Mesodermal cell (in vitro differentiated cells): ENCODE measurements around the gene IL20RA.

Experiments used
- H3K27ac ChIP-seq: 2 replicates; pipeline ENCODE4 v1.7.0; 2013; ENCODE audit warnings: mild to moderate bottlenecking, low read depth, low read length, moderate library complexity; ENCODE audit not compliant: severe bottlenecking
- H3K36me3 ChIP-seq: 2 replicates; pipeline ENCODE4 v1.7.1; 2013; ENCODE audit warnings: mild to moderate bottlenecking, low read length, moderate library complexity; ENCODE audit not compliant: control insufficient read depth, insufficient read depth
- H3K4me1 ChIP-seq: one replicate; pipeline ENCODE4 v1.7.1; 2013; ENCODE audit warnings: mild to moderate bottlenecking, low read length; ENCODE audit not compliant: insufficient read depth, control insufficient read depth, poor library complexity, severe bottlenecking
- H3K4me3 ChIP-seq: 2 replicates; pipeline ENCODE4 v1.7.0; 2013; ENCODE audit warnings: low read length, control low read depth, mild to moderate bottlenecking; ENCODE audit not compliant: insufficient read depth, poor library complexity, severe bottlenecking; ENCODE audit errors: extremely low read depth
- H3K9me3 ChIP-seq: 2 replicates; pipeline ENCODE4 v1.7.1; 2013; ENCODE audit warnings: mild to moderate bottlenecking, low read length, moderate library complexity; ENCODE audit not compliant: control insufficient read depth
- WGBS, 2 experiments: methylation state at CpG; one replicate each; pipeline ENCODE4 v1.1.5; 2013; ENCODE audit warnings: missing lambda C conversion rate in 2 of 2; ENCODE audit not compliant: insufficient coverage in 2 of 2; 5-methylcytosine and 5-hydroxymethylcytosine counted together

Gene IL20RA

DNA sequence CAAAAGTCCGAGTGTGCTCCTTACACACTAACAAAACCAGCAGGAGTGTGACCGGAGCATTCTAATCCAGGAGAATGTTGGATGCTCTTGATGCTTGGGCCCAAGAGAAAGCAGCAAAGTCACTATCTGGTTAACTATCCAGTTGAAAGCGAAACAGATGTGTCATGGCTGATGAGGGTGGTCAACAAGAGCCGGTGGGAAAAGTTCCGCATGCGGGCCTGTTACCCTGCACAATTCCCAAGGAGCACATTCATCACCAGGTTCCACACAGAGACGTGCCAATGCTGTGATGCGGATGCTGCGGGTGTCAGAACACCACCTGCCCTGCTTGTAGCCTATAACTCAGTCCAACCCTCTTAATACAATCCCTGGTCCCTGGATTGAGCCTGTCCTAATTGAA is 38.7 kb downstream of the IL20RA start:
- H3K4me3 ChIP-seq, result no peak overlapping the region
- H3K4me1 ChIP-seq, result peaks cover 4% of the 10 kb centered on the region
- no peak overlapping the region for H3K27ac ChIP-seq
- no peaks in the 10 kb centered on the region for H3K9me3 ChIP-seq
- H3K36me3 ChIP-seq, result no peaks in the 10 kb centered on the region
- 92 to 95% methylated on average over 7 to 8 of the region's 9 CpGs for WGBS, 2 experiments

DNA sequence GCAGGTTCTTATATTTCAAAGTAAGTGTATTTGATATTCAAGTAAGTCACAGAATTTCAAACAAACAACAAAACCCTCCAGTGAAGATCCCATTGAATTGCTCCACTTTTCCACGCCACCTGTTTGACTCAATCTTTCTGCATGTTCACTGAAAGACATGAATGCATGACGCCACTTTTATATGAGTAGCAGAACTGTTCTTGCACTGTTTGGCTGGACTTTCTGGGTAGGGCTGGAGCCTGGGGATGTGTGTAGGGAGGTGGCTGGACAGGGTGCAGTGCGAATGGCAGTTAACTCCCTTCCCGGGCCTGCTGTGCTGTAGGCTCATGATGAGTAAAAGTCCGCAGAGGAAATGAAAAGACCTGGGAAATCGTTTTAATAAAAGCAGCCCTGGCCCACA is 39.7 kb downstream of the IL20RA start:
- no peak overlapping the region for H3K27ac ChIP-seq
- no peaks in the 10 kb centered on the region for H3K36me3 ChIP-seq
- no peaks in the 10 kb centered on the region for H3K9me3 ChIP-seq
- no peak overlapping the region for H3K4me3 ChIP-seq
- 91% methylated on average over 6 of the region's 6 CpGs for WGBS, 2 experiments
- H3K4me1 ChIP-seq, result peaks cover 4% of the 10 kb centered on the region

DNA sequence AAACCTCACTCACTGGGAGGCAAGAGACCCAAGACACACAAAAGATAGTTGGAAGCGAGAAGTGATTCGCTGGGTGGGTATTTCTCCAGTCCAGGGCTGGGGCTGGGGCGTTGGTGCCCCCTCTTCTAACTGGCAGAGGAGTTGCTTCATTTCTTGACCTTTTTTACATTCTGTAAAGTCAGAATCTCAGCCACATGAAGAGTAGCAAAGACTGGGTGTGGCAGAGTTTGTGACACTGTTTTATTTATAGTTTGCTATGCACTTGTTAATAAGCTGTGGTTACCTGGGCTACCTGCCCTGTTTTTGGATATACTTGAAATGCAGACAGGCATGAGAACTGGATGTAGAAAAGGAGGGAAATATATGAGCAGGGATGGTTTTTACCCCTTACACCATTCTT is 42.3 kb downstream of the IL20RA start:
- H3K4me1 ChIP-seq, result peaks cover 4% of the 10 kb centered on the region
- no peaks in the 10 kb centered on the region for H3K36me3 ChIP-seq
- no peak overlapping the region for H3K4me3 ChIP-seq
- WGBS, 2 experiments, result 64 to 83% methylated on average over 3 of the region's 3 CpGs
- H3K9me3 ChIP-seq, result no peaks in the 10 kb centered on the region
- no peak overlapping the region for H3K27ac ChIP-seq

DNA sequence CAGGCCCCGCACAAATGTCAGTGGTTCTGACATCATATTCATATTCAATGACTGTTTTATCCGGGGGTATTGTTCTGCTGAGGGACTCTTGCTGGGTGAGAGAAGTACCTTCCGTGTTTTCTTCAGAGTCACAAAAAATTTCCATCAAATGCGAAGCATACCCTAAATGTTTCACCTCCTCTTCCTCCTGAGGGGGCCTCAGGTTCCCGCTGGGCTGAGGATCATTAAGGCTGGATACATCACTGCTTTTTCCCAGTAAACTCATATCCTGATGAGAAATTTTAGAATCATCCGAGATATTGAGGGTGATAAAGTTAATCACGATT is 42.8 kb downstream of the IL20RA start:
- no peaks in the 10 kb centered on the region for H3K36me3 ChIP-seq
- H3K27ac ChIP-seq, result no peak overlapping the region
- H3K4me1 ChIP-seq, result peaks cover 4% of the 10 kb centered on the region
- no peaks in the 10 kb centered on the region for H3K9me3 ChIP-seq
- WGBS, 2 experiments, result 0% methylated on average over 2 of the region's 7 CpGs; no CpG with 5 or more reads in 1 of the 2 experiments
- H3K4me3 ChIP-seq, result no peak overlapping the region

DNA sequence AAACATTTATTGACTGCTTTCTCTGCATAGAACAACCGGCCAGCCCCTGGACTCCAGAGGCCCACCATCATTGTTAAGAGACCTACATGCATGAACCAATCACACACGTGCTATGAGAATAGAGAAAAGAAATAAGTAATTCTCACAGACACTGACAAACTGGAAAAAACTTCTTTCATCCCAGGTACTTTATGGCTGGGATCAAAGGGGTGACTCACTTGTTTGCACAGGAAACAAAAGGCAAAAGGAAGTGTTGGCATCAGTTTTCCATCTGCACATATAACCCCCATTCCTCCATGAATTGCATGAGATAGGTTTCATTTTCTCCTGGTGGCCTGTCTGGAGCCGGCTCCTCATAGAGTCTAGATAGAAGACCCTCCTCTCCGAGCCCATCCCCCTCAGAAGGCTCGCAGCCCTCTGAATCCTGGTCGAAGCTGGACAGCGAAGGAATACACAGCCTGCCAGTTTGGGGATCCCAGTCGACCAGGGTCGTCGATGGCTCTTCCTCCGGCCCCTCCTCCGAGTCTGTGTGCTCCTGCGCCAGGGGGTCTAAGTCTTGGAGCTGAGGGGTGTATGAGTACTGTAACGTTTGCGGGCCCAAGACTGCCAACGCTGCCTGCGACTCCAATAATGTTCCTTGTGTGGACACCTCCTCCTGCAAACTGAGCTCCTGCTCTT is 43.3 kb downstream of the IL20RA start:
- H3K9me3 ChIP-seq, result no peaks in the 10 kb centered on the region
- peaks cover 4% of the 10 kb centered on the region for H3K4me1 ChIP-seq
- H3K4me3 ChIP-seq, result no peak overlapping the region
- no peaks in the 10 kb centered on the region for H3K36me3 ChIP-seq
- 12 to 20% methylated on average over 9 to 11 of the region's 17 CpGs for WGBS, 2 experiments
- H3K27ac ChIP-seq, result no peak overlapping the region

DNA sequence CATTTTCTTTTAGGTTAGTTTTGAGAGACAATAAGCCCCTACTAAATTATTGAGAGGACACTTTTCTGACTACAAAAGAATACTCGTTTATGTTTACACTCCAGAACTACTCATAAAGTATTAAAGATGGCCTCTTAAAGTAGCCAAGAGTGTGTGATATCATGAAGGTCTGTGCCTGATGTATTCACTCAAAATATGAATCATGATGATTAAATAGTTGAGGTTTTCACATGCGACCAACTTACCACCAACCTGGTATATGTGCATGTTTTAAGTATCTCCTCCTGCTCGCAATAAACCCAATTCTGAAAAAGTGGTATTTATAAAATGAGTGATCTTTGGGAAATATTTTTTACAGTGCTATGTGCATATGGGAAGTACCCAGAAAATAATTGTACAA is 43.9 kb downstream of the IL20RA start:
- Histone ChIP-seq H3K27ac (no peak overlapping the region), H3K9me3 (no peaks in the 10 kb centered on the region), H3K4me1 (peaks cover 4% of the 10 kb centered on the region), H3K4me3 (no peak overlapping the region), H3K36me3 (no peaks in the 10 kb centered on the region)
- WGBS, 2 experiments, result no CpG with 5 or more reads among the region's 3 CpGs

DNA sequence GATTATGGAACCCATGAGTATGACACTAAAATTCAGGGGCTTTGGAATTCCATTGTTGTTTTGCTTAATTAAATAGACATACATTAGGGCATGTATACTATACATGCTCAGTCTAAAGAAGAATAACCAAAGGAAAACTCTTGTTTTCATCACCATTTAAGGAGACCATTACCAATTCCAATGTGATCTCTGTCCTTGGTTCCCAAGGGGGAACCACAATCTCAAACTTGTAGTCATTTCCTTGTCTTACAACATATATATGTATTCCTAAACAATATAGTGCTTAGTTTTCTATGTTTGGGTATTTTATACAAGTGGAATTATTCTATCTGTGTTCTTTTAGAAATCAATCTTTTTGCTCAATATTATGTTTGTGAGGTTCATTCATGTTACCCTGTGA is 49.2 kb downstream of the IL20RA start:
- Histone ChIP-seq H3K27ac (no peak overlapping the region), H3K36me3 (no peaks in the 10 kb centered on the region)

DNA sequence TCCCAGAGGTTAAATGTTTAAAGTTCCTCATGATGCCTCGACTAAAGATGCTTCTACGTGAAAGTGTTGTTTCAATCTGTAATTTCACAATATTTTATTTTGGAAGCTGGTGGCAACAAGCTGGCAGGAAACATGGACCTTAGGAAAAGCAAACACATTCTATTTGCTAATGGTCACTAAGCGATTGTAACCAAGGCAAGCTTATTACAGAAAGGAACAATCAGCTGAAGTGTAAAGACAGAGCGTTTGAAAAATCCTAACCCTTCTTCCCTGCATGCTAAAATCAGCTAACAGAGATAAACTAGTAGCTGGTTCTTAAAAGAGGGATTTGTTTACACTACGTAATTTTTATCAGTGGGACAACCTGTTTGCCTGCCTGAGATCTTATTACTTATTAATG is 50.0 kb downstream of the IL20RA start:
- Histone ChIP-seq H3K9me3 (no peaks in the 10 kb centered on the region), H3K27ac (no peak overlapping the region), H3K4me1 (peaks cover 5% of the 10 kb centered on the region), H3K4me3 (no peak overlapping the region), H3K36me3 (no peaks in the 10 kb centered on the region)
- 54% methylated on average over 3 of the region's 5 CpGs; no CpG with 5 or more reads in 1 of the 2 experiments for WGBS, 2 experiments

More for the DNA sequence above, 49.2 kb downstream of the IL20RA start:
- no peak overlapping the region for H3K4me3 ChIP-seq
- H3K4me1 ChIP-seq, result peaks cover 3% of the 10 kb centered on the region
- no peaks in the 10 kb centered on the region for H3K9me3 ChIP-seq

DNA sequence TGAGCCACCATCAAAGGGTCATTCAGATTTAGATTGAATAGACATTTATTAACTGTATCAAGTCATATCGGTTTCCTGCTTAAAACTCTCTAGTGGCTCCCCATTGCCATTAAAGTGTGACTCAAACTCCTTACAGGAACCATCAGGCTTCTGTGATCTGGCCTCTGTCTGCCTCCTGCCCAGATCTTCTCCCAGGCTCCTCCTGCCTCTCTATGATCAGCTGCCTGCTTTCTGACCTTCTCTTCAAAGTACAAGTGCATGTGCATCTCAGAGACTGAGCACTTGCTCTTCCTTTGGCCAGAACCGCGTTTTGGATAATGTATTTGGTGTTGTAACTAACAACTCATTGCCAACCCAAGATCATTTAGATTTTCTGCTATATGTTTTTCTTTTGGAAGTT is 52.7 kb downstream of the IL20RA start:
- H3K4me3 ChIP-seq, result no peak overlapping the region
- WGBS, 2 experiments, result 0% methylated on average over 1 of the region's 3 CpGs
- H3K27ac ChIP-seq, result no peak overlapping the region
- H3K4me1 ChIP-seq, result peaks cover 5% of the 10 kb centered on the region
- no peaks in the 10 kb centered on the region for H3K36me3 ChIP-seq
- H3K9me3 ChIP-seq, result no peaks in the 10 kb centered on the region

DNA sequence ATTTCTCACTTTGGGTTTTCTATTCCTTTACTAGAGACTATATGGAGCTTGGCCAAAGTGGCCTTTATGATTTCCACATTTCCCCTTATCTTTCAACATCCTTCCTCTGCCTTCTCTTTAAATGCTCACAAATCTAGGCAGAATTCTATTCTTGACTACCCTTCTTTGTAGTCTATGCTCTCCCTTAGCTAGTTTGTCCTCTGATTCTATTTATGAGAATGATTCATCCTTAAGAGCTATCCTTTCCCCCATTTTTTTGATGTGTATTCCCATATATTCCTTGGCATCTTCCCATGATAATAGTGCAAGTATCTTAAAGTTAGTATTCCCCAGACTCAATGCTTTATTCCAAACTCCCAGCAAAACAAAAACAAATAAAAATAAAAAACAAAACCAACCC is 53.1 kb downstream of the IL20RA start:
- Histone ChIP-seq H3K4me1 (peaks cover 5% of the 10 kb centered on the region), H3K4me3 (no peak overlapping the region), H3K36me3 (no peaks in the 10 kb centered on the region), H3K9me3 (no peaks in the 10 kb centered on the region), H3K27ac (no peak overlapping the region)

DNA sequence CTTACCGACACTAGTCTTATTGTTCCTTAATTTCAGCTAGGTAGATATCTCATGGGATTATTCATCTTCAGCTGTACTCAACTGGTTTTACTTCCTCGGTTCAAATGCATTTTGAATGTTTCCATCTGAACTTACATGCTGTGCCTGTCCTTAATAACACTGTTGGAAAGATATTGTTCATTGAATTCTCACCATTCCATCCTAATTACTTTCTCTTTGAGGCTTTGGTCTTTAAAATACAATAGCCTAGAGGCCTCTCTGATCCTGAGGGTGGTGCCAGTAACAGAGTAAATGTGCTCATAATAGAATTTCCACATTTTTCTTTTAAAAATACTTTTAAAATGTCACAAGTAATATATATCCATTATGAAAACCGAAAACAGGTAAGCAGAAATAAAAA is 54.0 kb downstream of the IL20RA start:
- 14 to 20% methylated on average over 2 of the region's 3 CpGs for WGBS, 2 experiments
- H3K9me3 ChIP-seq, result no peaks in the 10 kb centered on the region
- no peak overlapping the region for H3K4me3 ChIP-seq
- no peaks in the 10 kb centered on the region for H3K36me3 ChIP-seq
- H3K4me1 ChIP-seq, result peaks cover 5% of the 10 kb centered on the region
- no peak overlapping the region for H3K27ac ChIP-seq
